ENCODE measurements around the gene ZBED2.
"Not testable (repeated sequence)": the region's sequence is repeated elsewhere in the genome, so short reads cannot be mapped to it uniquely, and the experiment has no call there.

The ZBED2 gene

GRCh38 chr3:111570404-111571030 is 24.6 kb downstream of the ZBED2 start:
- peak; percentile 33 for ATAC-seq
- H3K4me1 Mint-ChIP-seq = peaks cover 63% of the 10 kb centered on the region
- H3K27ac Mint-ChIP-seq = peak overlapping the region; percentile 52
- no peaks in the 10 kb centered on the region for H3K9me3 Mint-ChIP-seq
- no peak overlapping the region for H3K4me3 Mint-ChIP-seq
- no peak for DNase-seq (ENCODE audit: low spot score in 2 of 2)
- H3K36me3 Mint-ChIP-seq = peaks cover 90% of the 10 kb centered on the region

GRCh38 chr3:111568911-111569310 is 26.2 kb downstream of the ZBED2 start:
- Mint-ChIP-seq H3K36me3 (peaks cover 81% of the 10 kb centered on the region), H3K4me3 (no peak overlapping the region), H3K4me1 (peaks cover 73% of the 10 kb centered on the region), H3K9me3 (no peaks in the 10 kb centered on the region), H3K27ac (no peak overlapping the region)
- ATAC-seq = no peak
- no peak for DNase-seq (ENCODE audit: low spot score in 2 of 2)

DNA sequence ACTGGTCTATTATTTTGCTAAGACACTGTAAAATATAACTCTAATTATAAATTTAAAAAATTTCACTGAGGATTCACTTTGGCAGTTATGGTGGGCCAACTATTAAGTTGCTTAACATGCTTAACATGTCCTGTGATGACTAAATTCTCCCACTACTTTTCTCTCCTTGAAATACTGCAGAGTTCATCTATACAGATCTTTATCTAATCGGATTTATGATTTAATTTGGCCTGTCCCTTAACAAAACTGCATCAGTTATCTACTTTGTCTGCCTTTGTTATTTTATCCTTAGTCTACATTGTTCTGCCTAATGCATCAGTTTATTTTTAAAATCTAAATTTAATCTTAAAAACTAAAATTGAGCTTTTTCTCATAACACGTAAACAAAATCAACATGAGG is 26.8 kb downstream of the ZBED2 start:
- H3K4me3 Mint-ChIP-seq = no peak overlapping the region

GRCh38 chr3:111566844-111567243 is 28.3 kb downstream of the ZBED2 start:
- Mint-ChIP-seq H3K4me3 (peak overlapping the region; percentile 45), H3K36me3 (peaks cover 60% of the 10 kb centered on the region), H3K4me1 (peaks cover 74% of the 10 kb centered on the region), H3K27ac (peak overlapping the region; percentile 82), H3K9me3 (no peaks in the 10 kb centered on the region)
- DNase-seq (ENCODE audit: low spot score in 2 of 2) = no peak
- ATAC-seq = peak; percentile 66

More for the DNA sequence above, 26.8 kb downstream of the ZBED2 start:
- no peak for DNase-seq (ENCODE audit: low spot score in 2 of 2)
- ATAC-seq = no peak
- peaks cover 74% of the 10 kb centered on the region for H3K4me1 Mint-ChIP-seq
- peaks cover 75% of the 10 kb centered on the region for H3K36me3 Mint-ChIP-seq
- H3K9me3 Mint-ChIP-seq = no peaks in the 10 kb centered on the region
- H3K27ac Mint-ChIP-seq = no peak overlapping the region

DNA sequence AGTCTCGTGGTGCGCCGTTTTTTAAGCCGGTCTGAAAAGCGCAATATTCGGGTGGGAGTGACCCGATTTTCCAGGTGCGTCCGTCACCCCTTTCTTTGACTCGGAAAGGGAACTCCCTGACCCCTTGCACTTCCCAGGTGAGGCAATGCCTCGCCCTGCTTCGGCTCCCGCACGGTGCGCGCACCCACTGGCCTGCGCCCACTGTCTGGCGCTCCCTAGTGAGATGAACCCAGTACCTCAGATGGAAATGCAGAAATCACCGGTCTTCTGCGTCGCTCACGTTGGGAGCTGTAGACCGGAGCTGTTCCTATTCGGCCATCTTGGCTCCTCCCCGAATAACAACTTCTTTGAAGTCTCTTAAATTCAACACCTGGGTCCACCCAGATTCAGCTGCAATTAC is 33.2 kb downstream of the ZBED2 start:
- not testable (repeated sequence) for H3K9me3 Mint-ChIP-seq; H3K27ac Mint-ChIP-seq; DNase-seq (ENCODE audit: low spot score in 2 of 2); ATAC-seq; H3K4me3 Mint-ChIP-seq
- Mint-ChIP-seq H3K36me3 (peaks cover 11% of the 10 kb centered on the region), H3K4me1 (peaks cover 44% of the 10 kb centered on the region)

- no peak for DNase-seq (ENCODE audit: low spot score in 2 of 2)
- Mint-ChIP-seq H3K4me3 (no peak overlapping the region), H3K4me1 (peaks cover 37% of the 10 kb centered on the region), H3K27ac (no peak overlapping the region), H3K9me3 (no peaks in the 10 kb centered on the region), H3K36me3 (peaks cover 20% of the 10 kb centered on the region)
- no peak for ATAC-seq
These were observed 46.4 kb downstream of the ZBED2 start for GRCh38 chr3:111548756-111549155.

DNA sequence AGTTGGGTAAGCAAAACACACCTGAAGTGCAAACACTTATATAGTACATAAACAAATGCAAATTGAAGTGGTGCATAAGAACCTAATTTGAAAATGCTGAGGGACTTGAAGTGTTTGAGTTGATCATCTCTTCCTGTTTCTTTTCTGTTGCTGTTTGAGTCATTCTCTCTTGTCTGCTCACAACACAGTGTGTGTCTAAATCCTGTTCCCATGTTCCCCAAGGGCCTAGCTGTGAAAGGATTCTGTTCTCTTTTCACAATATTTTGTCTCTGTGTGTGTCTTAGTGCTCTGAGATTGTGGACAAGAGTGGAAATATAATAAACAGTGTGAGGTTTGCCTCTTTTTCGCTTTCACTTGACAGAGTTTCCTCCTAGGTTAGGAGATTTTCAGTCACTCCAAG is 47.1 kb downstream of the ZBED2 start:
- H3K4me3 Mint-ChIP-seq = no peak overlapping the region
- no peak overlapping the region for H3K27ac Mint-ChIP-seq
- peaks cover 39% of the 10 kb centered on the region for H3K4me1 Mint-ChIP-seq
- DNase-seq (ENCODE audit: low spot score in 2 of 2) = no peak
- H3K9me3 Mint-ChIP-seq = no peaks in the 10 kb centered on the region
- peaks cover 18% of the 10 kb centered on the region for H3K36me3 Mint-ChIP-seq
- peak; percentile 68 for ATAC-seq

DNA sequence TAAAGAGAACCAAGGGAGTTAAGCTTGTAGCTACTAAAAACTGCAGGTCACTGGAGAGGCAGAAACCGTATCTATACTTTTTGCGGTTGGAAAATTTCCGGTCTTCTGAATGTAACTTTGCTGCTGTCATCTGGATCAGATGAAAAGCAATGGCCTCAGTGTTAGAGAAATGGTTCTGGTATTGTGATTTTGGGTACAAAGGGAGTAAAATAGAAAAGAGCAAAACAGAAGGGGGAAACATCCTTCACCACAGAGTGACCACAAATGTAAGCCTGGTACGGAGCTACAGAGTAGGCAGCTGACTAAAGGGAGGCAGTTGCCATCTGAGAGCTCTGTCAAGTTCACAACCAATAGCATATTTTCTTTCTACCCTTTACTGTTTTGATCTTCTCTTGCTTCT is 47.5 kb downstream of the ZBED2 start:
- Mint-ChIP-seq H3K9me3 (no peaks in the 10 kb centered on the region), H3K27ac (no peak overlapping the region), H3K36me3 (peaks cover 19% of the 10 kb centered on the region), H3K4me1 (peaks cover 39% of the 10 kb centered on the region), H3K4me3 (no peak overlapping the region)
- peak; percentile 87 for ATAC-seq
- DNase-seq (ENCODE audit: low spot score in 2 of 2) = peak; percentile 24 to 77

GRCh38 chr3:111545349-111545748 is 49.8 kb downstream of the ZBED2 start:
- H3K4me1 Mint-ChIP-seq = peaks cover 44% of the 10 kb centered on the region
- H3K4me3 Mint-ChIP-seq = no peak overlapping the region
- H3K9me3 Mint-ChIP-seq = no peaks in the 10 kb centered on the region
- H3K27ac Mint-ChIP-seq = no peak overlapping the region
- DNase-seq (ENCODE audit: low spot score in 2 of 2) (no peak), ATAC-seq (no peak)
- peaks cover 21% of the 10 kb centered on the region for H3K36me3 Mint-ChIP-seq

Measured in stimulated activated effector memory CD8-positive, alpha-beta T cell treated with anti-CD3 and anti-CD28 coated beads, Interleukin-12 subunit alpha, Interleukin-12 subunit beta, amount 100 ng/mL, for 72 hours (primary cell).